Mesenchymal stem cell (in vitro differentiated cells and primary cell): ENCODE measurements around the gene RALGAPA2.
"Not testable (repeated sequence)": the region's sequence is repeated elsewhere in the genome, so short reads cannot be mapped to it uniquely, and the experiment has no call there.

Experiments used
- DNase-seq: peaks from one replicate; pipeline ENCODE4 v3.0.0-alpha.2; 2013
- H2AFZ ChIP-seq: one replicate; pipeline ENCODE4 v1.6.1; 2013; ENCODE audit warnings: low read depth, mild to moderate bottlenecking, control low read depth, inconsistent platforms, low read length, moderate library complexity
- H2AK5ac ChIP-seq: 2 replicates; pipeline ENCODE4 v1.6.1; 2013; ENCODE audit warnings: low read length, moderate library complexity, mild to moderate bottlenecking, inconsistent platforms; ENCODE audit not compliant: severe bottlenecking
- H2BK120ac ChIP-seq: one replicate; pipeline ENCODE4 v1.6.1; 2013; ENCODE audit warnings: low read depth, mild to moderate bottlenecking, inconsistent platforms, low read length, moderate library complexity
- H2BK12ac ChIP-seq, 2 experiments: one replicate each; pipeline ENCODE4 v1.6.1; 2013; ENCODE audit warnings: inconsistent platforms in 2 of 2, low read length in 2 of 2, mild to moderate bottlenecking in 2 of 2, moderate library complexity in 2 of 2, control low read depth in 1 of 2
- H2BK15ac ChIP-seq: one replicate; pipeline ENCODE4 v1.6.1; 2013; ENCODE audit warnings: mild to moderate bottlenecking, low read depth, inconsistent platforms; ENCODE audit not compliant: poor library complexity, severe bottlenecking
- H2BK5ac ChIP-seq: 2 replicates; pipeline ENCODE4 v1.6.1; 2013; ENCODE audit warnings: low read depth, mild to moderate bottlenecking, low read length, control low read depth, inconsistent platforms; ENCODE audit not compliant: poor library complexity, severe bottlenecking
- H3K14ac ChIP-seq, 2 experiments: one replicate each; pipeline ENCODE4 v1.6.1; 2013; ENCODE audit warnings: inconsistent platforms in 2 of 2, low read length in 2 of 2, control low read depth in 1 of 2, mild to moderate bottlenecking in 1 of 2, moderate library complexity in 1 of 2
- H3K18ac ChIP-seq, 2 experiments: one replicate each; pipeline ENCODE4 v1.6.1; 2013; ENCODE audit warnings: inconsistent platforms in 2 of 2, low read length in 2 of 2, control low read depth in 1 of 2, low read depth in 1 of 2, mild to moderate bottlenecking in 1 of 2
- H3K23ac ChIP-seq, 2 experiments: one replicate each; pipeline ENCODE4 v1.6.1; 2013; ENCODE audit warnings: inconsistent platforms in 2 of 2, low read length in 2 of 2, mild to moderate bottlenecking in 2 of 2, moderate library complexity in 2 of 2, control low read depth in 1 of 2
- H3K27ac ChIP-seq: 2 replicates; pipeline ENCODE4 v1.5.1; 2013; ENCODE audit warnings: mild to moderate bottlenecking, moderate library complexity, low read length, control low read depth, inconsistent platforms; ENCODE audit not compliant: poor library complexity, severe bottlenecking
- H3K27me3 ChIP-seq, 2 experiments: 2 replicates each; pipeline versions ENCODE4 v1.6.1 to v1.7.0; 2013; ENCODE audit warnings: low read length in 2 of 2, mild to moderate bottlenecking in 2 of 2, moderate library complexity in 2 of 2, control low read depth in 1 of 2, inconsistent platforms in 1 of 2; ENCODE audit not compliant: control insufficient read depth in 1 of 2, insufficient read depth in 1 of 2
- H3K36me3 ChIP-seq, 2 experiments: 2 replicates each; pipeline versions ENCODE4 v1.6.1 to v1.7.0; 2013; ENCODE audit warnings: low read length in 2 of 2, control low read depth in 1 of 2, inconsistent platforms in 1 of 2, low read depth in 1 of 2, mild to moderate bottlenecking in 1 of 2; ENCODE audit not compliant: insufficient read depth in 2 of 2, control insufficient read depth in 1 of 2
- H3K4ac ChIP-seq, 2 experiments: one replicate each; pipeline ENCODE4 v1.6.1; 2013; ENCODE audit warnings: inconsistent platforms in 2 of 2, low read length in 2 of 2, mild to moderate bottlenecking in 2 of 2, moderate library complexity in 2 of 2, control low read depth in 1 of 2, low read depth in 1 of 2
- H3K4me1 ChIP-seq: 2 replicates; pipeline ENCODE4 v1.6.1; 2013; ENCODE audit warnings: low read depth, low read length, control low read depth; ENCODE audit not compliant: control insufficient read depth, insufficient read depth
- H3K4me2 ChIP-seq: 2 replicates; pipeline ENCODE4 v1.6.1; 2013; ENCODE audit warnings: low read length, mild to moderate bottlenecking, inconsistent platforms; ENCODE audit not compliant: poor library complexity, severe bottlenecking
- H3K4me3 ChIP-seq, 2 experiments: 2 replicates each; pipeline versions ENCODE4 v1.5.1 to v1.7.0; 2013; ENCODE audit warnings: low read length in 2 of 2, mild to moderate bottlenecking in 2 of 2, control low read depth in 1 of 2, low read depth in 1 of 2; ENCODE audit not compliant: insufficient read depth in 1 of 2
- H3K79me1 ChIP-seq: replicated peaks from 2 replicates; pipeline ENCODE4 v1.6.1; 2013; ENCODE audit warnings: mild to moderate bottlenecking, control low read depth, low read length, inconsistent platforms; ENCODE audit not compliant: poor library complexity, severe bottlenecking
- H3K9ac ChIP-seq: 2 replicates; pipeline ENCODE4 v1.7.0; 2013; ENCODE audit warnings: mild to moderate bottlenecking, low read length, moderate library complexity
- H3K9me3 ChIP-seq: 2 replicates; pipeline ENCODE4 v1.7.0; 2013; ENCODE audit warnings: mild to moderate bottlenecking, low read length; ENCODE audit not compliant: control insufficient read depth
- H4K8ac ChIP-seq: one replicate; pipeline ENCODE4 v1.6.1; 2013; ENCODE audit warnings: inconsistent platforms, mild to moderate bottlenecking, low read length, moderate library complexity
- H4K91ac ChIP-seq: one replicate; pipeline ENCODE4 v1.6.1; 2013; ENCODE audit warnings: mild to moderate bottlenecking, low read length, inconsistent platforms
- WGBS: methylation state at CpG from one replicate; pipeline ENCODE4 v1.1.7; 2013; ENCODE audit warnings: mixed read lengths; 5-methylcytosine and 5-hydroxymethylcytosine counted together

The RALGAPA2 gene

DNA sequence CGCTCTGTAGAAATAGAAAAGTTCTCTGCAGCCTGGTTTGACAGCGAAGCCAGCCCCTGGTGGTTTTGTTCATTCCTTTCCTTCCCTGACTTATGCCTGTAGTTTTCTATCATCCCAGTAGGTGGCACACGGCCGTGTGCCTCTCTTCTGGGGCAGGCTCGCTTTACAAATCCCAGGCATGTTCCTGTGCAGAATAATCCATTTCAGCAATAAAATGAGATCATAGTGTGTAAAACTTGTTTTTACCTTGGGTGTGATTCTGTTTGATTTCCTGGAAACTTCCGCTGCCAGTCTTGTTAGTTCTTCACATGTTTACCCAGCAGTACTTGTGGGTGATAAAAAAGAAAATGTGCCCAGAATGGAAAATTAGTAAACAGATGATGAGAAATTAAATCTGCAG is 352.0 kb downstream of the RALGAPA2 start:
- no peaks in the 10 kb centered on the region for H3K79me1 ChIP-seq
- H3K9me3 ChIP-seq: no peaks in the 10 kb centered on the region
- H3K4me1 ChIP-seq: peaks cover 12% of the 10 kb centered on the region
- H2BK5ac ChIP-seq: no peak overlapping the region
- H3K36me3 ChIP-seq: no peaks in the 10 kb centered on the region
- peaks cover 48 to 55% of the 10 kb centered on the region in 2 experiments for H3K27me3 ChIP-seq
- no peak overlapping the region for H3K9ac ChIP-seq
- no peak overlapping the region for H2BK12ac ChIP-seq
- H2BK120ac ChIP-seq: no peak overlapping the region
- H3K4me3 ChIP-seq: no peak overlapping the region
- no peak overlapping the region for H3K18ac ChIP-seq
- no peak overlapping the region for H3K4me2 ChIP-seq
- no peak overlapping the region for H3K4ac ChIP-seq
- no peak overlapping the region for H3K27ac ChIP-seq
- H4K8ac ChIP-seq: no peak overlapping the region
- no peak overlapping the region for H2AK5ac ChIP-seq
- no peak overlapping the region for H3K14ac ChIP-seq
- H2BK15ac ChIP-seq: no peak overlapping the region
- 7% methylated on average over 6 of the region's 6 CpGs for WGBS
- H4K91ac ChIP-seq: no peak overlapping the region
- DNase-seq: peak; percentile 63
- H2AFZ ChIP-seq: no peak overlapping the region
- no peak overlapping the region for H3K23ac ChIP-seq

- Histone ChIP-seq H3K4ac (no peak overlapping the region), H3K79me1 (no peaks in the 10 kb centered on the region), H4K91ac (no peak overlapping the region), H3K23ac (no peak overlapping the region), H2BK5ac (no peak overlapping the region), H2BK15ac (no peak overlapping the region), H3K27ac (no peak overlapping the region), H3K9me3 (no peaks in the 10 kb centered on the region), H2AK5ac (no peak overlapping the region), H2BK12ac (no peak overlapping the region), H3K9ac (no peak overlapping the region), H3K18ac (no peak overlapping the region), H3K27me3 (peaks cover 40 to 47% of the 10 kb centered on the region in 2 experiments), H2BK120ac (no peak overlapping the region), H3K4me3 (no peak overlapping the region), H3K36me3 (no peaks in the 10 kb centered on the region), H3K4me2 (no peak overlapping the region), H2AFZ (no peak overlapping the region), H4K8ac (no peak overlapping the region), H3K14ac (no peak overlapping the region), H3K4me1 (peaks cover 10% of the 10 kb centered on the region)
- DNase-seq: no peak
- 82% methylated on average over 2 of the region's 6 CpGs for WGBS
These were observed 352.8 kb downstream of the RALGAPA2 start for GRCh38 chr20:20359628-20360027.

- H3K36me3 ChIP-seq: no peaks in the 10 kb centered on the region
- no peak overlapping the region for H3K18ac ChIP-seq
- H3K27ac ChIP-seq: no peak overlapping the region
- H4K91ac ChIP-seq: no peak overlapping the region
- H2AK5ac ChIP-seq: no peak overlapping the region
- DNase-seq: no peak
- peaks cover 4% of the 10 kb centered on the region for H3K4me1 ChIP-seq
- no peak overlapping the region for H2AFZ ChIP-seq
- H3K9me3 ChIP-seq: no peaks in the 10 kb centered on the region
- H3K4ac ChIP-seq: no peak overlapping the region
- H2BK12ac ChIP-seq: no peak overlapping the region
- no peak overlapping the region for H3K23ac ChIP-seq
- no peaks in the 10 kb centered on the region for H3K79me1 ChIP-seq
- no peak overlapping the region for H2BK15ac ChIP-seq
- H4K8ac ChIP-seq: no peak overlapping the region
- no peak overlapping the region for H3K9ac ChIP-seq
- H2BK5ac ChIP-seq: no peak overlapping the region
- H2BK120ac ChIP-seq: no peak overlapping the region
- H3K27me3 ChIP-seq: peaks cover 32 to 38% of the 10 kb centered on the region in 2 experiments
- H3K4me2 ChIP-seq: no peak overlapping the region
- no peak overlapping the region for H3K14ac ChIP-seq
- H3K4me3 ChIP-seq: no peak overlapping the region
These were observed 353.6 kb downstream of the RALGAPA2 start for GRCh38 chr20:20358801-20359200.

- H3K27ac ChIP-seq, H3K9ac ChIP-seq, H3K79me1 ChIP-seq, H4K8ac ChIP-seq, H2BK120ac ChIP-seq, H3K4me3 ChIP-seq, H3K36me3 ChIP-seq, H2BK15ac ChIP-seq, H3K23ac ChIP-seq, H3K14ac ChIP-seq, H3K4ac ChIP-seq, H3K4me2 ChIP-seq, H2AK5ac ChIP-seq, DNase-seq, H3K4me1 ChIP-seq, H2BK12ac ChIP-seq, H4K91ac ChIP-seq, H3K18ac ChIP-seq, H2AFZ ChIP-seq, H3K9me3 ChIP-seq, H2BK5ac ChIP-seq: not testable (repeated sequence)
- peaks cover under 1 to 13% of the 10 kb centered on the region in 2 experiments for H3K27me3 ChIP-seq
These were observed 356.9 kb downstream of the RALGAPA2 start for GRCh38 chr20:20355503-20355902.
